ENCODE measurements around the gene SLC6A12. TPM values are rescaled to one million over a fixed set of nuclear protein-coding genes. Genes with fewer than 3 reads are reported as not detected.

SLC6A12 gene
- total RNA-seq, 6 experiments from 2014 or later: not detected

DNA sequence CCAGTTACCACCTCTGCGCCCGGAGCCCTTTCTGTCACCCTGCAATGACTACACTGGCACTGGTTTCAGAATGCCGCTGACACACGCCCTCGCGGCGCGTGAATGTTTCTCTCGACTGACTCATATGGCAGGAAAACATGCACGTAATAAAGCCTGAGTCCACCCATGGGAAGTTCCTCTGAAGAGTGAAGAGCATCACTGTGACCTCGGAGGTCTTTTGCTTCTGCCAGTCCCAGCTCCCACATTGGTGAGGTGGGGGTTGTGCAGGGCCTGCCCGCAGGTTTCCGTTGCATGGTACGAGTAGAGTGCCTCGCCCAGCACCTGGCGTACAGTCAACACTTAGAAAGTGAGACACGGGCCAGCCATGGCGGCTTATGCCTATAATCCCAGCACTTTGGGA lies 11.1 kb upstream of the SLC6A12 start:
- Mint-ChIP-seq H3K36me3 (ENCODE audit: low read depth) (no peaks in the 10 kb centered on the region), H3K4me1 (ENCODE audit: low read depth) (no peaks in the 10 kb centered on the region), H3K9me3 (no peaks in the 10 kb centered on the region), H3K27me3 (ENCODE audit: insufficient read depth) (peaks cover 74% of the 10 kb centered on the region), H3K27ac (no peak overlapping the region), H3K4me3 (no peak overlapping the region)
- TF ChIP-seq, protein P1, sequence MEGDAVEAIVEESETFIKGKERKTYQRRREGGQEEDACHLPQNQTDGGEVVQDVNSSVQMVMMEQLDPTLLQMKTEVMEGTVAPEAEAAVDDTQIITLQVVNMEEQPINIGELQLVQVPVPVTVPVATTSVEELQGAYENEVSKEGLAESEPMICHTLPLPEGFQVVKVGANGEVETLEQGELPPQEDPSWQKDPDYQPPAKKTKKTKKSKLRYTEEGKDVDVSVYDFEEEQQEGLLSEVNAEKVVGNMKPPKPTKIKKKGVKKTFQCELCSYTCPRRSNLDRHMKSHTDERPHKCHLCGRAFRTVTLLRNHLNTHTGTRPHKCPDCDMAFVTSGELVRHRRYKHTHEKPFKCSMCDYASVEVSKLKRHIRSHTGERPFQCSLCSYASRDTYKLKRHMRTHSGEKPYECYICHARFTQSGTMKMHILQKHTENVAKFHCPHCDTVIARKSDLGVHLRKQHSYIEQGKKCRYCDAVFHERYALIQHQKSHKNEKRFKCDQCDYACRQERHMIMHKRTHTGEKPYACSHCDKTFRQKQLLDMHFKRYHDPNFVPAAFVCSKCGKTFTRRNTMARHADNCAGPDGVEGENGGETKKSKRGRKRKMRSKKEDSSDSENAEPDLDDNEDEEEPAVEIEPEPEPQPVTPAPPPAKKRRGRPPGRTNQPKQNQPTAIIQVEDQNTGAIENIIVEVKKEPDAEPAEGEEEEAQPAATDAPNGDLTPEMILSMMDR (IDR thresholded peaks at IDR 0.05): no peak
- no peak for DNase-seq

DNA sequence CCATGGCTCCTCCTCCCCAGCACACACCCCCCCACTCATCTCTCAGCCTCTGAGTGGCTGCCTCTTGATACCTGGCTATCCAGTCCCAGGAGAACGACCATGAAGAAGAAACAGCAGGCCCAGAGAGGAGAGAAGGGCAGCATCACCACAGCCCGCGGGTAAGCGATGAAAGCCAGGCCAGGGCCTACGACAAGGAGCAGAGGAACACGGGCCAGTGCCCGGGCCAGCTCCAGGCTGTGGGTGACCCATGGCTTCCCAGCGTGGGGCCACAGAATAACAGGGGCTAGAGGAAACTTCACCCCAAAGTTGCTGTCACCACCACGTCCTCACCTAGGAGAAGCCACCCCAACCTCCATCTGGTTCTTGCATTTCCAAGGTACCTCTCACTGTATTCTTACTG lies 10.4 kb upstream of the SLC6A12 start:
- peaks cover 69% of the 10 kb centered on the region for H3K27me3 Mint-ChIP-seq (ENCODE audit: insufficient read depth)
- H3K27ac Mint-ChIP-seq: no peak overlapping the region
- TF ChIP-seq, protein P1 (IDR thresholded peaks at IDR 0.05): no peak
- no peak overlapping the region for H3K4me3 Mint-ChIP-seq
- H3K9me3 Mint-ChIP-seq: no peaks in the 10 kb centered on the region
- no peaks in the 10 kb centered on the region for H3K36me3 Mint-ChIP-seq (ENCODE audit: low read depth)
- DNase-seq: no peak
- no peaks in the 10 kb centered on the region for H3K4me1 Mint-ChIP-seq (ENCODE audit: low read depth)

DNA sequence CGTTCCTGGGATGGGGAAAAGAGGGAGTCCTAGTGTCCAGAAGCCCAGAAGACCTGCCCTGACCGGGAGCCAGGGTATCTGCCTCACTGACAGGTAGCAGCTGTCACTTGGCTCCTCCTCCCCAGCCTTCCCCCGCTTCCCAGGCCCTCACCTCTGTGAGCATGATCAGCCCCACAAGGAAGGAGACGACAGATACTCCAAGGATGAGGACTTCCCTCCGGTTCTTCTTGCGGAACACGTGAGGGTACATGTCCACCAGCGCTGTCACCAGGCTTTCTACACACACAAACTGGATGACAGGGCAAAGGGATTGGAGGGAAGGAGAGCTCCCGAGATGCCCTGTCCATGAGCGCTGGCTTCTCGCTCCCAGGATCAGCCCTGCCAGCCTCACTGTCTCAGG lies 9.9 kb upstream of the SLC6A12 start:
- no peaks in the 10 kb centered on the region for H3K9me3 Mint-ChIP-seq
- TF ChIP-seq, protein P1 (IDR thresholded peaks at IDR 0.05): no peak
- DNase-seq: no peak
- H3K27me3 Mint-ChIP-seq (ENCODE audit: insufficient read depth): peaks cover 69% of the 10 kb centered on the region
- no peak overlapping the region for H3K4me3 Mint-ChIP-seq
- H3K4me1 Mint-ChIP-seq (ENCODE audit: low read depth): no peaks in the 10 kb centered on the region
- H3K36me3 Mint-ChIP-seq (ENCODE audit: low read depth): no peaks in the 10 kb centered on the region
- H3K27ac Mint-ChIP-seq: no peak overlapping the region

DNA sequence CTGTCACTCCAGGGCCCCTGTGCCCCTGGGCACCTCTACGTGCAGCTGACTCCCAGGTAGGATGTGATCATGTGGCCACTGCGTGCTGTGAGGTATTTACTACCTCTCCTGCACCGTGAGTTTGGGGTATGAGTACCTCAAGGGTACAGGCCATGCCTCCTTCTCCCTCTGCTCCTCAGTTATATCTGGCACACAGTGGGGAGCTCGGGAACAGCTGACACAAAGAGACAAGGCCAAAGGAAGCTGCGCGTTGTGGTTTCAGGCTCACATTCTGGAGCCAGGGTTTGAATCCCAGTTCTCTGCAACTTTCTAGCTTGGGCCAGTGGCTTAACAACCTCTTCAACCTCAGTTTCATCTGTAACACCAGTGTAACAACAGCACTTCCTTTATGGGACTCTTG lies 7.8 kb upstream of the SLC6A12 start:
- no peaks in the 10 kb centered on the region for H3K4me1 Mint-ChIP-seq (ENCODE audit: low read depth)
- no peak for DNase-seq
- H3K27ac Mint-ChIP-seq: no peak overlapping the region
- no peaks in the 10 kb centered on the region for H3K36me3 Mint-ChIP-seq (ENCODE audit: low read depth)
- no peak overlapping the region for H3K4me3 Mint-ChIP-seq
- TF ChIP-seq, protein P1 (IDR thresholded peaks at IDR 0.05): no peak
- no peaks in the 10 kb centered on the region for H3K9me3 Mint-ChIP-seq
- peaks cover 58% of the 10 kb centered on the region for H3K27me3 Mint-ChIP-seq (ENCODE audit: insufficient read depth)

DNA sequence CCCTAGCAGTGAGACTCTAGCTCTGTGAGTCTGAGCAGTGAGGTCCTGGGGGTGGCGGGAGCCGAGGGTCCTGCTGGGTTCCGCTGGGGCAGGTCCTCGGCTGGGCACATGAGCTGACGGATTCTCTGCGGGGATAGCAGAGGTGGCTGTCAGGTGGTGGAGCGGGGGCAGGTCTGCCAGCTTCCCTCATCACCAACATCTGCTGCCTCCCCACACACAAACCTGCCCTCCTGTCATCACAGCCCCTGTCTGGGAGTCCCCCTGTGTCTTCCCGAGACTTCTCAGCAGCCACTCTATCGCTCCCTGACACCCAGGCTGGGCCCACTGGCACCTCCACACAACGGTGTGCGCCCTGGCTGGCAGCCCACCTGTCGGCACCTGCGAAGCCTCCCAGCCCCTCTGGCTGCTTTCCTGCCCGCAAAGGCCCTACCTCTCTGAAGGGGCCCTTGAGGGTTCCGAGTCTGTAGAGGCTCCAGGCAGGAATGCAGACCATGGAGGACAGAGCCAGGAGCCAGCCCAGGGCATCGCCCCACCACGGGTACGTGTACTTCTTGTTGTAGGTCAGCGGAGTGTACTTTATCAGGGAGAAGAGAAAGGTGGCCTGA lies 7.1 kb upstream of the SLC6A12 start:
- peaks cover 51% of the 10 kb centered on the region for H3K27me3 Mint-ChIP-seq (ENCODE audit: insufficient read depth)
- H3K4me3 Mint-ChIP-seq: no peak overlapping the region
- no peaks in the 10 kb centered on the region for H3K4me1 Mint-ChIP-seq (ENCODE audit: low read depth)
- no peak overlapping the region for H3K27ac Mint-ChIP-seq
- DNase-seq: no peak
- no peaks in the 10 kb centered on the region for H3K9me3 Mint-ChIP-seq
- TF ChIP-seq, protein P1 (IDR thresholded peaks at IDR 0.05): no peak
- no peaks in the 10 kb centered on the region for H3K36me3 Mint-ChIP-seq (ENCODE audit: low read depth)

DNA sequence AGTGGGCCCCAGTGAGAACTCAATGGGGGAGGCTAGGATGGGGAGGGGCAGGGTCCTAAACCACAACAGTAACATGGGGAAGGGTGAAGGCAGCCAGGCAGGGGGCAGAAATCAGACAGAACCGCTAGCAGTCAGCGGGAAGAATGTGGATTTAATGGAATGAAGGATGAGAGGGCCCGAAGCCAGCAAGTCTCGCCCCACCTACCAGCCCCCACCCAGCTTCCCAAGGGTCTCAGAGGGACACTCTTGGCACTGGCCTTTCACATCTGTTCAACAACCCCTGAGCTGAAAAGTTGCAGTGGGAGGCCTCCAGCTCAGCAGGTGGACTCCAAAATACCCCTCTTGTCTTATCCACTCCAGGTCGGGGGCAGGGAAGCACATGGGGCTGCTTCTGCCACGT lies 6.5 kb upstream of the SLC6A12 start:
- H3K4me3 Mint-ChIP-seq: no peak overlapping the region
- peaks cover 51% of the 10 kb centered on the region for H3K27me3 Mint-ChIP-seq (ENCODE audit: insufficient read depth)
- H3K27ac Mint-ChIP-seq: no peak overlapping the region
- no peaks in the 10 kb centered on the region for H3K36me3 Mint-ChIP-seq (ENCODE audit: low read depth)
- no peaks in the 10 kb centered on the region for H3K9me3 Mint-ChIP-seq
- TF ChIP-seq, protein P1 (IDR thresholded peaks at IDR 0.05): no peak
- no peaks in the 10 kb centered on the region for H3K4me1 Mint-ChIP-seq (ENCODE audit: low read depth)
- DNase-seq: no peak

Data from HFFc6 (cell line).